ENCODE data around the gene POLL.

Gene POLL

DNA sequence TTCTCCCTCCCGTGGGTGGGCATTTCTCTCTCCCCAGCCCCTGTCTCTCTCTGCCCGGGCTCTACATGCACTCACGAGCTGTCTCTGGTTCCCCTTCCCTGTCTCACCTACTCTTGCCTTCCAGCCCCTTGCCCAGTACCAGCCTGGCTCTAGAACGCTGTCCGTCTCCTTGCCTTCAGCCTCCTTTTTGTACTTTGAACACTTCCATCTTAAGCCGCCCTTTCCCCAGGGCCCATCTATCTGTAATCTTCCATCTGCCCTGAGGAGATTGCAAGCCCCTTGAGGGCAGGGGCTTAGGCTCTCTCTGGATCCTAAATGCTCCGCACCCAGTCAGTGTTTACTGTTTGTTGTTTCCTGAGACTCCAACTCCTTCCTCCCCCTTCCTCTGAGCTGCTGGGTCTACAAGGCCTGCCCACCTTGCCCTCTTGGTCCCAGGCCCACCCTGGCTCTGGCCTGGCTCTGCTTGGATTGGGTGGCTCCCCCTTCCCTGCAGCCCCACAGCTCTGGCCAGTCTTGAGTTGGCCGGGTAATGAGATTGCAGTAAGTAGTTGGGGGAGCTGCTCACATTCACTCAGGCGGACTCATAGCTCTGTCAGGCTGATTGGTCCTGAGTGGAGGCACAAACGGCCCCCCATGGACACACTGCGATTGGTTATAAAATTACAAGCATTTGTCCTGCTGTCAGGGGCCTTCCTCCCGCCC is 28.3 kb downstream of the POLL start:
- no peak for DNase-seq

GRCh38 chr10:101558671-101559595 is 29.1 kb downstream of the POLL start:
- no peak for DNase-seq

- no peak for DNase-seq
These were observed 29.9 kb downstream of the POLL start for GRCh38 chr10:101558204-101558603.

DNA sequence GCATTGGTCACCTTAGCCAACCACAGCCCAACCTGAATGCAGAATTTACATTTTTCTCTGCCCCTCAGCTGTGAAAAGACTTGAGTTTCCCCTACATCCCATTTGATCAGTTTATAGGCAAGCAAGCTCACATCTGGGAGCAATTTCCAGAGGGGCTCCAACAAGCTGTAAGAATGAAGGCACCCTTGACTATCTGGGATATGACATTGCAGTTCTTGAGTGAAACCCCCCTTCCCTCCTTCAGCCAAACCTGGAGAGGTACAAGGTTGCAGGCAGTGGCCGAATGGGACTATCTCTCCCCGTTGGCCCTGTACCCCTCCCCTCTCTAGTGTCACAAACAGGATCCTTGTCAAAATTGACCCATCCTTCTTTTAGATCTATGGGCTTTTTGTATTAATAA is 30.5 kb downstream of the POLL start:
- DNase-seq: no peak

DNA sequence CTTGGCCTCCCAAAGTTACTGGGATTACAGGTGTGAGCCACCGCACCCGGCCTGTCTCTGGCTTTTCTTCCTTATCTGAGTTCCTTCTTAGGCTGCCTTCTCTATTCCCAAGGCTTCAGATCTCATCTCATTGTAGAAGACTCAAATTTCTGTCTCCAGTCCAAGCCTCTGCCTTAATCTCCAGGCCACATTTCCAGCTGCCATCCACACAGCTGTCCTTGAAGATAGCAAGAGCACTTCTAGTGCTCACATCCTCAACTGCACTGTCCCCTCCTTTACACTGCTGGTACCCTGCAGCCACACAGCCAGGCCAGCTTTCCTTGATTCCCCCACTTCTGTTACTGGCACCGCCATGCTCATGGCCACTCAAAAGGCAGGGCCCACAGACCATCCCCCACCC is 35.6 kb downstream of the POLL start:
- DNase-seq: no peak

DNA sequence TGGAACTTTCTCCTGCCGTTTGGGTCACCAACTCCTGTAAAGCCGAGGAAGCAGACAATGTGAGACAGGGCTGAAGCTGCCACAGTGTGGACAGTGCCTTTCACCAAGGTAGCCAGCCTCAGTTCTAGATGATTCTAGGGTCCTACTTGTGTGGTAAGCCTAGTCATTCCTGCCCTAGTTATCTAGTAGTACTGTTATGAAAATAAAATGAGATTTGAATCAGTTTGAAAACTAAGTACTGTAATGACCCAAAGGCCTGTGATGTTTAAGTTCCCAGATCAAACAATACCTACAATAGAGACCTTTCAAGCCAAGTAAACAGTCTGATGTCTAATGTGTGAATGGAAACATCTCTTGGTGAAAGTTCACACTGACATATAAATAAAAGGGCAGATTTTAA is 37.1 kb downstream of the POLL start:
- DNase-seq: no peak

DNA sequence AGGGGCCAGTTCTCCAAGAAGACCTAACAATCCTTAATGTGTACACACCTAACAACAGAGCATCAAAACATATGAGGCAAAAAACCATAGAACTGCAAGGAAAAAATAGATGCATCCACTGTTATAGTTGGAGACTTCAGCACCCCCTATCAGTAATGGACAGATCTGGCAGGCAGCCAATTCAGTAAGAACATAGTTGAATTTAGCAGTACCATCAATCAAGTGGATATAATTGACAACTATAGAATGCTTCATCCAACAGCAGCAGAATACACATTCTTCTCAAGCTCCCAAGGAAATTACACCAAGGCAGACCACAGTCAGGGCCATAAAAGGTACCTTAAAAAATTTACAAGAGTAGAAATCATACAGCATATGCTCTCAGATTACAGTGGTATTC is 42.2 kb downstream of the POLL start:
- no peak for DNase-seq

- DNase-seq: no peak
These were observed 49.6 kb downstream of the POLL start for GRCh38 chr10:101538446-101538845.

GRCh38 chr10:101536800-101537199 is 51.3 kb downstream of the POLL start:
- peak; percentile 20 for DNase-seq

GRCh38 chr10:101535949-101536348 is 52.1 kb downstream of the POLL start:
- no peak for DNase-seq

GRCh38 chr10:101529725-101530553 is 58.1 kb downstream of the POLL start:
- no peak for DNase-seq

DNA sequence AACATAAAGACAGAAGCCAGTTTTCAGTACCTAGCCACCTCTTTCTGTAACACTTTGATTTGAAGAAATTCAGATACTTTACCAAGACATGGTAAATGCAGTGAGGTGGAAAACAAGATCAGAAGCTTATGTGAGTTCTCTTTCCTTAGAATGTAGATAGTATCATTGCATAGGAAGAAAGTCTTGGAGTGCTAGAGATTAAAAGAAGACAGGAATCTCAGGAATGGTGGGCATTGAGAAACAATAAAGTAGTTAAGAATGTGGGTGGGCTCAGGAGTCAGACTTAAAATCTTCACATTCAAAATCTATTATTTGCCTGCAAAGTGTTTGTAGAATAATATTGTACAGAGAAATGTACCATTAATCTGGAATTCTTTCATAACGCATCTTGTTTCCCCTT is 58.9 kb downstream of the POLL start:
- peak; percentile 3 for DNase-seq
